ENCODE data around the gene CADPS.
A peak's percentile ranks its signal among the peaks of the same experiment; 100 is the strongest.

The CADPS gene

GRCh38 chr3:62874711-62875557, at the start of gene CADPS:
Gene CADPS (minus strand): TSS chr3:62875416. CDS start chr3:62875029, 387 bp downstream.
- TF ChIP-seq CTCF (conservative IDR thresholded peaks at IDR 0.05; ENCODE audit: low read length) = no peak
- DNase-seq (ENCODE audit: low read depth) = peak; percentile 29
- H3K4me3 ChIP-seq (ENCODE audit: low read length) = peak within 1 kb of the TSS; percentile 55

GRCh38 chr3:62923066-62923465, 47.9 kb upstream of the CADPS start:
- DNase-seq (ENCODE audit: low read depth) = no peak
- H3K4me3 ChIP-seq (ENCODE audit: low read length) = no peak overlapping the region
- no peak for TF ChIP-seq CTCF (conservative IDR thresholded peaks at IDR 0.05; ENCODE audit: low read length)

- TF ChIP-seq CTCF (conservative IDR thresholded peaks at IDR 0.05; ENCODE audit: low read length) = no peak
Observed at GRCh38 chr3:62922326-62922725, 47.1 kb upstream of the CADPS start.

DNA sequence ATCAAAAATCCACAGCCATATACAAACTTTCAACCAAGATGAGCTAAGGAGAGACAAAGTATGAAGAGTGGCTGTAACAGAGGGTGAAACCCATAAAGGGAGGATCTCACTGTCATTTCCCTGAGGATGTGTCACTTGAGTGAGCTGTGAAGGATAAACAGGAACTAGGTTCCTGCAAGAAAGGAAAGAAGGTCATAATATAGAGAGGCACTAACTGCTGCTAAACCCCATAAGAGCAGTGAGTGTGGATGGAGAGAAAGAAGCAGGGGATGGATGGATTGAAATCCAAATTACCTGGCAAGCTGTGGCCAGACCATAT, 45.2 kb upstream of the CADPS start:
- no peak overlapping the region for H3K4me3 ChIP-seq (ENCODE audit: low read length)
- no peak for TF ChIP-seq CTCF (conservative IDR thresholded peaks at IDR 0.05; ENCODE audit: low read length)
- no peak for DNase-seq (ENCODE audit: low read depth)

More at GRCh38 chr3:62922326-62922725, 47.1 kb upstream of the CADPS start:
- DNase-seq (ENCODE audit: low read depth) = peak; percentile 40
- no peak overlapping the region for H3K4me3 ChIP-seq (ENCODE audit: low read length)

DNA sequence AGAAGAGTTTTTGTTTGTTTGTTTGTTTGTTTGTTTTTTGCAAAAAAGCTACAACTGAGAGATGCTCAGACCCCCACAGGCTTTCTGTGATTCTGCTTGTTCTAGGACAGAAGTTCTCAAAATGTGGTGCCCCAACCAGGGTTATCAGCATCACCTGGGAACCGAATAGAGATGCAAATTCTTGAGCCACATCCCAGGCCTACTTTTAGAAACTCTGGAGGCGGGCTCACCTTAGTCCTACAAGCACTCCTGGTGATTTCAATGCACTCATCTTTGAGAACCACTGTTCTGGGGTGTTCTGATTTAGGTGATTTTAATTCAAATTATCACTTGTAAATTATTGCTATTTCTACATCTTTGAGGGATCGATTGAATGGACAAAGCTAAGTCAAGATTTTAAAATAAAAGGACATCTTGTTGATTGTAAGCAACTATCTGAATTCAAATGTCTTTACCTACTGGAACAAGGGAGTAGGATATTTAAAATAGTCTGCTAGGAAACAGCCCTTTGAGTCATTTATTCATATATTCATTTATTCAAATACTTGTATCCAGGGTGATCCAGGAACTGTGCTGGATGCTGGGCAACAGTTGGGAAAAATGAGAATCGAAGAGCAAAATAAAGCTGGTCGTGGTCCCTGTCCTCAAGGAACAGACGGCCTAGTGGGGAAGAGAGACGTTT, 44.7 kb upstream of the CADPS start:
- no peak for TF ChIP-seq CTCF (conservative IDR thresholded peaks at IDR 0.05; ENCODE audit: low read length)
- no peak for DNase-seq (ENCODE audit: low read depth)
- no peak overlapping the region for H3K4me3 ChIP-seq (ENCODE audit: low read length)

DNA sequence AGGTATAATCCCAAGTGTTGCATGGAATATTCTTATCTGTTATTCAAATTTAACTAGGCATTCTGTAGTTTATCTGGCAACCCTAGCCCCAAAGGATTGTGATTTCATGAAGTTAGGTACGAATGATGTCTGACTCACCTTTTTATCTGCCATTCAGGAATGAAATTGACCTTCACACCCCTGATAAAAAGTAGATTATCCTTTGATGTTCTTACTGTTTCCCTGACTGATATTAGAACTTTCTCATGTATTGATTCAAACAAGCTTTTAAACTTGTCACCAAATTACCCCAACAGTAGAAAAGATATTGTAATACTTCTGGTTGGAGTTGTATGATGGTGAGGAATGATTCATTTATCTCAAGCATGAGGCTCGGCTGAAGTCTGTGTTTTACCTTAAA, 43.6 kb upstream of the CADPS start:
- no peak for TF ChIP-seq CTCF (conservative IDR thresholded peaks at IDR 0.05; ENCODE audit: low read length)
- DNase-seq (ENCODE audit: low read depth) = no peak

GRCh38 chr3:62918131-62918530, 42.9 kb upstream of the CADPS start:
- no peak for TF ChIP-seq CTCF (conservative IDR thresholded peaks at IDR 0.05; ENCODE audit: low read length)
- no peak overlapping the region for H3K4me3 ChIP-seq (ENCODE audit: low read length)
- no peak for DNase-seq (ENCODE audit: low read depth)

More for the DNA sequence above, 43.6 kb upstream of the CADPS start:
- H3K4me3 ChIP-seq (ENCODE audit: low read length) = no peak overlapping the region

Measured in AG10803 (cell line).